Loucy (cell line): ENCODE data around the gene MICU2.

Source experiments
- CTCF ChIP-seq: fragments of 200-600 bp; sonication (generic); conservative IDR thresholded peaks from 2 replicates; pipeline ENCODE4 v1.5.1; 2014; ENCODE audit warnings: mild to moderate bottlenecking, antibody characterized with exemption, low read length
- EZH2phosphoT487 ChIP-seq: fragments of 200-600 bp; IDR thresholded peaks from 2 replicates; pipeline ENCODE4 v1.6.1; 2018; ENCODE audit warnings: antibody characterized with exemption, mild to moderate bottlenecking, moderate library complexity, borderline replicate concordance

- TF ChIP-seq CTCF, result no peak
- no peak for TF ChIP-seq EZH2phosphoT487
Observed at GRCh38 chr13:21578748-21579147, 25.2 kb downstream of the MICU2 start.
